Head of caudate nucleus (tissue), 42 donors: ENCODE data around the gene PRSS50.

Source experiments
- DNase-seq, 42 donors: peaks; one replicate each; pipeline versions ENCODE4 v3.0.0 to v3.0.0-alpha.2; 2020 to 2021; ENCODE audit warnings: mixed read lengths in 7 of 42
- intact Hi-C: fragments of 100-400 bp; cut with DNase I; formaldehyde crosslinking; loops from one replicate; pipeline ENCODE4 v1.15.0; 2022

Gene PRSS50

GRCh38 chr3:46731795-46732194 is 14.1 kb upstream of the PRSS50 start:
- DNase-seq: peak in 3 of 42 donors; percentile 9 to 15 (median 14)
- intact Hi-C loops: no loop called here

- intact Hi-C loops: no loop called here
- no peak for DNase-seq
These were observed 13.2 kb upstream of the PRSS50 start for GRCh38 chr3:46730819-46731218.

GRCh38 chr3:46729038-46729437 is 11.4 kb upstream of the PRSS50 start:
- intact Hi-C loops: no loop called here
- peak in 6 of 42 donors; percentile 2 to 33 (median 14) for DNase-seq

- intact Hi-C loops: no loop called here
- peak in 11 of 42 donors; percentile 7 to 38 (median 15) for DNase-seq
These were observed 8.1 kb upstream of the PRSS50 start for GRCh38 chr3:46725621-46726314.

GRCh38 chr3:46724424-46724823 is 6.8 kb upstream of the PRSS50 start:
- no peak for DNase-seq
- intact Hi-C loops: no loop called here

GRCh38 chr3:46722443-46722842 is 4.8 kb upstream of the PRSS50 start:
- intact Hi-C loops: no loop called here
- peak in 9 of 42 donors; percentile 0 to 27 (median 9) for DNase-seq

- DNase-seq: no peak
- intact Hi-C loops: no loop called here
These were observed 3.3 kb upstream of the PRSS50 start for GRCh38 chr3:46721009-46721408.

- DNase-seq: peak in 11 of 42 donors; percentile 4 to 23 (median 9)
- intact Hi-C loops: no loop called here
These were observed 2.1 kb upstream of the PRSS50 start for GRCh38 chr3:46719735-46720271.

GRCh38 chr3:46719044-46719565 is 1.4 kb upstream of the PRSS50 start:
- DNase-seq: peak in 6 of 42 donors; percentile 1 to 16 (median 4)

GRCh38 chr3:46716461-46717441 is 918 bp downstream of the PRSS50 start:
- peak in 24 of 42 donors; percentile 7 to 66 (median 35) for DNase-seq
- intact Hi-C loops: no loop called here

More at GRCh38 chr3:46719044-46719565, 1.4 kb upstream of the PRSS50 start:
- intact Hi-C loops: no loop called here

- intact Hi-C loops: no loop called here
- peak in 18 of 42 donors; percentile 0 to 30 (median 10) for DNase-seq
These were observed 2.0 kb downstream of the PRSS50 start for GRCh38 chr3:46715507-46716175.

GRCh38 chr3:46714728-46715506 is 2.8 kb downstream of the PRSS50 start:
- intact Hi-C loops: no loop called here

GRCh38 chr3:46713898-46714552 is 3.6 kb downstream of the PRSS50 start:
- peak in 5 of 42 donors; percentile 5 to 24 (median 15) for DNase-seq
- intact Hi-C loops: no loop called here

More at GRCh38 chr3:46714728-46715506, 2.8 kb downstream of the PRSS50 start:
- peak in 15 of 42 donors; percentile 0 to 30 (median 4) for DNase-seq

- intact Hi-C loops: no loop called here
- DNase-seq: peak in 3 of 42 donors; percentile 2 to 19 (median 3)
These were observed 4.4 kb downstream of the PRSS50 start for GRCh38 chr3:46713050-46713897.

- intact Hi-C loops: no loop called here
- DNase-seq: peak in 1 of 42 donors; percentile 19
These were observed 5.2 kb downstream of the PRSS50 start for GRCh38 chr3:46712191-46713049.
